HG03196 (cell line): ENCODE results near the gene GATAD2A.
"Not testable (repeated sequence)": the region's sequence is repeated elsewhere in the genome, so short reads cannot be mapped to it uniquely, and the experiment has no call there.

ENCODE experiments used
- ATAC-seq: cut with Tn5 transposase; IDR thresholded peaks from one replicate; pipeline ENCODE4 v1.9.1; 2021; ENCODE audit not compliant: unreplicated experiment

Gene GATAD2A

GRCh38 chr19:19446655-19447437 lies 41.4 kb downstream of the GATAD2A start:
- no peak for ATAC-seq

GRCh38 chr19:19447536-19448237 lies 42.2 kb downstream of the GATAD2A start:
- no peak for ATAC-seq

GRCh38 chr19:19448238-19448544 lies 42.7 kb downstream of the GATAD2A start:
- no peak for ATAC-seq

GRCh38 chr19:19451429-19452242 lies 46.2 kb downstream of the GATAD2A start:
- ATAC-seq = no peak

- no peak for ATAC-seq
Measured at GRCh38 chr19:19452243-19453124, 47.0 kb downstream of the GATAD2A start.

GRCh38 chr19:19453125-19453454 lies 47.6 kb downstream of the GATAD2A start:
- ATAC-seq = no peak

GRCh38 chr19:19455166-19455919 lies 49.9 kb downstream of the GATAD2A start:
- ATAC-seq = not testable (repeated sequence)

- ATAC-seq = no peak
Measured at GRCh38 chr19:19457671-19458070, 52.2 kb downstream of the GATAD2A start.

GRCh38 chr19:19458110-19458816 lies 52.8 kb downstream of the GATAD2A start:
- ATAC-seq = no peak

GRCh38 chr19:19459073-19459472 lies 53.6 kb downstream of the GATAD2A start:
- ATAC-seq = no peak

GRCh38 chr19:19459707-19460251 lies 54.3 kb downstream of the GATAD2A start:
- no peak for ATAC-seq

- ATAC-seq = no peak
Measured at GRCh38 chr19:19460258-19460731, 54.8 kb downstream of the GATAD2A start.

- no peak for ATAC-seq
Measured at GRCh38 chr19:19460761-19461265, 55.3 kb downstream of the GATAD2A start.

- no peak for ATAC-seq
Measured at GRCh38 chr19:19461306-19461670, 55.8 kb downstream of the GATAD2A start.

- no peak for ATAC-seq
Measured at GRCh38 chr19:19461671-19462622, 56.5 kb downstream of the GATAD2A start.

- no peak for ATAC-seq
Measured at GRCh38 chr19:19463348-19464117, 58.1 kb downstream of the GATAD2A start.
